ENCODE results near the gene KIF18A. TPM values are rescaled to one million over a fixed set of nuclear protein-coding genes. Genes with fewer than 3 reads are reported as not detected.

The KIF18A gene
- total RNA-seq, 1 donor from 2014 or later: 4.4 TPM

GRCh38 chr11:28072321-28072720 lies 35.6 kb downstream of the KIF18A start:
- H3K27me3 Mint-ChIP-seq: no peaks in the 10 kb centered on the region
- intact Hi-C loops (cut with micrococcal nuclease): no loop called here
- TF ChIP-seq, protein P1, sequence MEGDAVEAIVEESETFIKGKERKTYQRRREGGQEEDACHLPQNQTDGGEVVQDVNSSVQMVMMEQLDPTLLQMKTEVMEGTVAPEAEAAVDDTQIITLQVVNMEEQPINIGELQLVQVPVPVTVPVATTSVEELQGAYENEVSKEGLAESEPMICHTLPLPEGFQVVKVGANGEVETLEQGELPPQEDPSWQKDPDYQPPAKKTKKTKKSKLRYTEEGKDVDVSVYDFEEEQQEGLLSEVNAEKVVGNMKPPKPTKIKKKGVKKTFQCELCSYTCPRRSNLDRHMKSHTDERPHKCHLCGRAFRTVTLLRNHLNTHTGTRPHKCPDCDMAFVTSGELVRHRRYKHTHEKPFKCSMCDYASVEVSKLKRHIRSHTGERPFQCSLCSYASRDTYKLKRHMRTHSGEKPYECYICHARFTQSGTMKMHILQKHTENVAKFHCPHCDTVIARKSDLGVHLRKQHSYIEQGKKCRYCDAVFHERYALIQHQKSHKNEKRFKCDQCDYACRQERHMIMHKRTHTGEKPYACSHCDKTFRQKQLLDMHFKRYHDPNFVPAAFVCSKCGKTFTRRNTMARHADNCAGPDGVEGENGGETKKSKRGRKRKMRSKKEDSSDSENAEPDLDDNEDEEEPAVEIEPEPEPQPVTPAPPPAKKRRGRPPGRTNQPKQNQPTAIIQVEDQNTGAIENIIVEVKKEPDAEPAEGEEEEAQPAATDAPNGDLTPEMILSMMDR (IDR thresholded peaks at IDR 0.05): no peak
- ChIA-PET CTCF (no interaction called here), POLR2A (no interaction called here)
- DNase-seq: no peak
- no peaks in the 10 kb centered on the region for H3K9me3 Mint-ChIP-seq
- H3K4me3 Mint-ChIP-seq: no peak overlapping the region
- ATAC-seq (ENCODE audit: low read depth): no peak
- H3K36me3 Mint-ChIP-seq (ENCODE audit: low read depth): peaks cover 2% of the 10 kb centered on the region
- H3K27ac Mint-ChIP-seq: no peak overlapping the region
- H3K4me1 Mint-ChIP-seq: no peaks in the 10 kb centered on the region

DNA sequence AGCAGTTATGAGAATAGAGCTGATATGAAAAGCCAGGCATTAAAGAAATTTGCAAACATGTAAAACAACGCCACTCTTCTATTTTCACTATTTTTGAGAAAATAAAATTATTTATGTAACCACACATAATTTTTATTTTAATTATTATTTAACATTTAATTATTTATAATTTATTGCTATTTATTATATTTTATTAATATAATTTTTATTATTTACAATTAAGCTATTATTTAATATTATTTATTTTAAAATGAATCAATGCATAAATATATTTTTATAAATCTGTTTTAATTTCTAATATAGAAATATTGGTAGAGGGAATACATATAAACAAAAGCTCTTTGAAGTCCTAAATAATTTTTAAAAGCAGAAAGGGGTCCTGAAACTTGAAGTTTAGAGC lies 36.7 kb downstream of the KIF18A start:
- no peaks in the 10 kb centered on the region for H3K9me3 Mint-ChIP-seq
- DNase-seq (no peak), ATAC-seq (ENCODE audit: low read depth) (no peak)
- no peaks in the 10 kb centered on the region for H3K27me3 Mint-ChIP-seq
- no peak overlapping the region for H3K27ac Mint-ChIP-seq
- ChIA-PET CTCF (no interaction called here), POLR2A (no interaction called here)
- intact Hi-C loops (cut with micrococcal nuclease): no loop called here
- peaks cover 2% of the 10 kb centered on the region for H3K36me3 Mint-ChIP-seq (ENCODE audit: low read depth)
- no peak overlapping the region for H3K4me3 Mint-ChIP-seq
- TF ChIP-seq, protein P1 (IDR thresholded peaks at IDR 0.05): no peak
- no peaks in the 10 kb centered on the region for H3K4me1 Mint-ChIP-seq

DNA sequence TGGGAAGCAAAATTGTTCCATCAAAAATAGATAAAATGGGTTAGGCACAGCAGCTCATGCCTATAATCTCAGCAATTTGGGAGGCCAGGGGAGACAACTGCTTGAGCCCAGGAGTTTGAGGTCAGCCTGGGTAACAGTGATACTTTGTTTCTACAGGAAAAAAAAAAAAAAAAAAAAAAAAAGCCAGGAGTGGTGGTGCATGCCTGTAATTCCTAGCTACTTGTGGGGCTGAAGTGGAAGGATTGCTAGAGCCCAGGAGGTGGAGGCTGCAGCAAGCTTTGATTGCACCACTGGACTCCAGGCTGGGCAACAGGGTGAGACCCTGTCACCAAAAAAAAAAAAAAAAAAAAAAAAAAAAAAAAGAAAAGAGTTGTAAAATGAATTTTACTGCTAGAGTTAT lies 49.6 kb downstream of the KIF18A start:
- Mint-ChIP-seq H3K36me3 (ENCODE audit: low read depth) (peaks cover 4% of the 10 kb centered on the region), H3K27me3 (no peaks in the 10 kb centered on the region), H3K27ac (no peak overlapping the region), H3K9me3 (no peaks in the 10 kb centered on the region), H3K4me3 (no peak overlapping the region), H3K4me1 (no peaks in the 10 kb centered on the region)
- ATAC-seq (ENCODE audit: low read depth) (no peak), DNase-seq (no peak)
- ChIA-PET CTCF (no interaction called here), POLR2A (no interaction called here)
- TF ChIP-seq, protein P1 (IDR thresholded peaks at IDR 0.05): no peak
- intact Hi-C loops (cut with micrococcal nuclease): no loop called here

DNA sequence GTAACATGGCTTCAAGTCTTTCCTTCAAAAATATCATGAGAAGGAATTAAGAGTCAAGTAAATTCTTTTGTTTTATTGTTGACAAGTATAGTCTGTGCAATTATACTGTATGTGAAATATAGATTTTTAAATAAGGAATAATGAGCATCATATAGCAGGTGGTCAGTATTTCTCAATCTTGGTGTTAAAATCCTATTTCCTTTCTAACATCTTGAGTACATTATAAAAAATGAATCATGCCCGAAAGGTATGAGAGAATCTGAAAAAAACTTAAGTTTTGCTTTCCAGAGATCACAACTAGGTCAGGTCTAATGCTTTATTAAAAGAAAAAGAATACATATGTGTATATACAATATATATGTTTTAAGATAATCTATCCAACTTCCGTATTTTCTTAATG lies 53.1 kb downstream of the KIF18A start:
- CTCF ChIA-PET: no interaction called here
- H3K9me3 Mint-ChIP-seq: no peaks in the 10 kb centered on the region
- DNase-seq (no peak), ATAC-seq (ENCODE audit: low read depth) (no peak)
- POLR2A ChIA-PET: no interaction called here
- peaks cover 2% of the 10 kb centered on the region for H3K36me3 Mint-ChIP-seq (ENCODE audit: low read depth)
- H3K27ac Mint-ChIP-seq: no peak overlapping the region
- no peaks in the 10 kb centered on the region for H3K27me3 Mint-ChIP-seq
- no peaks in the 10 kb centered on the region for H3K4me1 Mint-ChIP-seq
- TF ChIP-seq, protein P1 (IDR thresholded peaks at IDR 0.05): no peak
- intact Hi-C loops (cut with micrococcal nuclease): no loop called here
- H3K4me3 Mint-ChIP-seq: no peak overlapping the region

DNA sequence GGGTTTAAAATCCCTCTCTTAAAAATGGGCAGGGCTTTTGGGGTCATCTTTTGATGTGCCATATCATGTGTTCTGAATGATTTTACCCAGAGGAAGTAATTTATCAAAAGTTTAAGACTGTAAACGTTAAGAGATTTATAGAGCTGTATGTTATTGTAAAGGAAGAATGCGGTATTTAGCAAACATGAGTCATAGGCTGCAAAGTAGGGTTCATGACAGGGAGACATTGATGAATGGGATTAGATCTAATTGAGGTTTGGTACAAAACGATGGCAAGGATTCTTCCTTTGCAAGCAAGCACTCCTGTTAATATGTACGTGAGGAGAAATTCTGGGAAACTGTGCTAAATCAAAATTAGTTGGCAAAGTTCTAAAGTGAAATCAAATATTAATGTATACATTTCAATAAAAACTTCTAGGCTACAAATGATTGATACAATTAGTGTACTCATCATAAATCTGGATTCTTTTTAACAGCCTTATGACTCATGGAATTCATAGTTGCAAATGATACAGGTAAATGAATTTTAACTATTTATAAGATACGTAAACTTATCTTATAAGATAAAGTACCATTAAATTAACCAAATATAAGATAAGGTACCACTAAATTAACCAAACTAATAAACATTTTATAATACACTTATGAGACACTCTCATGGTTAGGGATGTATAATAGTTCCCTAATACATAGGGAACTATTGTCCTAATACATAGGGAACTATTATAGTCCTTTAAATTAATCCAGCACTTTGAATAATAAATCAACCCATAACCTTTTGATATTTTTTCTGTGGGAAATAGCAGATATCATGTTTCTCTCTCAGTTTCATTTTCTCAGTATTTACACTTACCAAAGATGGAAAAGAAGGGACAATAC lies 58.4 kb downstream of the KIF18A start:
- Mint-ChIP-seq H3K4me3 (no peak overlapping the region), H3K9me3 (no peaks in the 10 kb centered on the region), H3K27me3 (no peaks in the 10 kb centered on the region), H3K4me1 (no peaks in the 10 kb centered on the region), H3K36me3 (ENCODE audit: low read depth) (no peaks in the 10 kb centered on the region), H3K27ac (no peak overlapping the region)
- ChIA-PET CTCF (no interaction called here), POLR2A (no interaction called here)
- ATAC-seq (ENCODE audit: low read depth) (no peak), DNase-seq (no peak)
- TF ChIP-seq, protein P1 (IDR thresholded peaks at IDR 0.05): no peak
- intact Hi-C loops (cut with micrococcal nuclease): no loop called here
